Mesothelial cell of epicardium (in vitro differentiated cells): Measurements from ENCODE around the gene LIG4. TPM values are rescaled to one million over a fixed set of nuclear protein-coding genes. Genes with fewer than 3 reads are reported as not detected.

ENCODE experiments used
- DNase-seq, 2 experiments: peaks; one replicate each; pipeline ENCODE4 v3.0.0; 2021; ENCODE audit warnings: low spot score in 2 of 2; ENCODE audit not compliant: unreplicated experiment in 2 of 2
- H3K27ac Mint-ChIP-seq: 2 replicates; pipeline ENCODE4 v1.8.0; 2021; ENCODE audit warnings: mixed read lengths
- H3K27me3 Mint-ChIP-seq: 2 replicates; pipeline ENCODE4 v1.8.0; 2021; ENCODE audit warnings: low read depth, mixed read lengths
- H3K36me3 Mint-ChIP-seq: 2 replicates; pipeline ENCODE4 v1.8.0; 2021; ENCODE audit warnings: mixed read lengths
- H3K4me1 Mint-ChIP-seq: 2 replicates; pipeline ENCODE4 v1.8.0; 2021; ENCODE audit warnings: mixed read lengths
- H3K4me3 Mint-ChIP-seq: 2 replicates; pipeline ENCODE4 v1.8.0; 2021; ENCODE audit warnings: mild to moderate bottlenecking, moderate library complexity, mixed read lengths
- H3K9me3 Mint-ChIP-seq: 2 replicates; pipeline ENCODE4 v1.8.0; 2021; ENCODE audit warnings: mixed read lengths
- CTCF ChIP-seq: fragments of 200-600 bp; sonication (generic); IDR thresholded peaks from one replicate; pipeline ENCODE4 v1.5.0; 2021; ENCODE audit warnings: antibody characterized with exemption; ENCODE audit not compliant: unreplicated experiment
- total RNA-seq: library from RNA; stranded (reverse); gene quantifications from 3 replicates; pipeline ENCODE4 v1.2.1, GENCODE V29; 2021

LIG4 gene
- total RNA-seq, 1 donor from 2014 or later: 7.2 TPM

- Mint-ChIP-seq H3K4me1 (peaks cover 36% of the 10 kb centered on the region), H3K36me3 (peaks cover 9% of the 10 kb centered on the region), H3K4me3 (no peak overlapping the region), H3K27me3 (no peaks in the 10 kb centered on the region), H3K27ac (peak overlapping the region; percentile 77), H3K9me3 (no peaks in the 10 kb centered on the region)
- peak; percentile 91 for TF ChIP-seq CTCF
- no peak for DNase-seq
These were observed 12.4 kb upstream of the LIG4 start for GRCh38 chr13:108227651-108228272.

GRCh38 chr13:108226184-108226583 lies 10.8 kb upstream of the LIG4 start:
- no peak for TF ChIP-seq CTCF
- no peak for DNase-seq
- Mint-ChIP-seq H3K4me3 (no peak overlapping the region), H3K27me3 (no peaks in the 10 kb centered on the region), H3K4me1 (peaks cover 36% of the 10 kb centered on the region), H3K36me3 (peaks cover 9% of the 10 kb centered on the region), H3K27ac (peak overlapping the region; percentile 71), H3K9me3 (no peaks in the 10 kb centered on the region)

- H3K4me1 Mint-ChIP-seq: peaks cover 38% of the 10 kb centered on the region
- H3K27ac Mint-ChIP-seq: peak overlapping the region; percentile 28
- H3K4me3 Mint-ChIP-seq: no peak overlapping the region
- H3K27me3 Mint-ChIP-seq: no peaks in the 10 kb centered on the region
- peaks cover 9% of the 10 kb centered on the region for H3K36me3 Mint-ChIP-seq
- no peaks in the 10 kb centered on the region for H3K9me3 Mint-ChIP-seq
- DNase-seq: no peak
- no peak for TF ChIP-seq CTCF
These were observed 10.1 kb upstream of the LIG4 start for GRCh38 chr13:108225440-108225839.

- peaks cover 53% of the 10 kb centered on the region for H3K4me1 Mint-ChIP-seq
- no peak for DNase-seq
- H3K36me3 Mint-ChIP-seq: no peaks in the 10 kb centered on the region
- H3K27ac Mint-ChIP-seq: peak overlapping the region; percentile 2
- no peaks in the 10 kb centered on the region for H3K9me3 Mint-ChIP-seq
- TF ChIP-seq CTCF: no peak
- H3K4me3 Mint-ChIP-seq: no peak overlapping the region
- H3K27me3 Mint-ChIP-seq: no peaks in the 10 kb centered on the region
These were observed 8.6 kb upstream of the LIG4 start for GRCh38 chr13:108223687-108224503.

- H3K9me3 Mint-ChIP-seq: no peaks in the 10 kb centered on the region
- DNase-seq: no peak
- H3K36me3 Mint-ChIP-seq: no peaks in the 10 kb centered on the region
- peaks cover 30% of the 10 kb centered on the region for H3K4me1 Mint-ChIP-seq
- peak overlapping the region; percentile 43 for H3K27ac Mint-ChIP-seq
- no peak for TF ChIP-seq CTCF
- H3K4me3 Mint-ChIP-seq: peak overlapping the region; percentile 94
- H3K27me3 Mint-ChIP-seq: no peaks in the 10 kb centered on the region
These were observed 4.7 kb upstream of the LIG4 start for GRCh38 chr13:108220041-108220440.
